22Rv1 (cell line): ENCODE data around the gene UBR2.
"Not testable (repeated sequence)": the region's sequence is repeated elsewhere in the genome, so short reads cannot be mapped to it uniquely, and the experiment has no call there.

Experiments
- ZFX ChIP-seq: fragments of 450-650 bp; IDR thresholded peaks from 2 replicates; pipeline ENCODE4 v1.6.1; 2017; ENCODE audit warnings: antibody characterized with exemption, borderline replicate concordance
- TF ChIP-seq, protein P1 (sequence below): fragments of 450-650 bp; IDR thresholded peaks from 2 replicates; pipeline ENCODE4 v1.5.1; 2017; ENCODE audit warnings: mild to moderate bottlenecking

- TF ChIP-seq, protein P1, sequence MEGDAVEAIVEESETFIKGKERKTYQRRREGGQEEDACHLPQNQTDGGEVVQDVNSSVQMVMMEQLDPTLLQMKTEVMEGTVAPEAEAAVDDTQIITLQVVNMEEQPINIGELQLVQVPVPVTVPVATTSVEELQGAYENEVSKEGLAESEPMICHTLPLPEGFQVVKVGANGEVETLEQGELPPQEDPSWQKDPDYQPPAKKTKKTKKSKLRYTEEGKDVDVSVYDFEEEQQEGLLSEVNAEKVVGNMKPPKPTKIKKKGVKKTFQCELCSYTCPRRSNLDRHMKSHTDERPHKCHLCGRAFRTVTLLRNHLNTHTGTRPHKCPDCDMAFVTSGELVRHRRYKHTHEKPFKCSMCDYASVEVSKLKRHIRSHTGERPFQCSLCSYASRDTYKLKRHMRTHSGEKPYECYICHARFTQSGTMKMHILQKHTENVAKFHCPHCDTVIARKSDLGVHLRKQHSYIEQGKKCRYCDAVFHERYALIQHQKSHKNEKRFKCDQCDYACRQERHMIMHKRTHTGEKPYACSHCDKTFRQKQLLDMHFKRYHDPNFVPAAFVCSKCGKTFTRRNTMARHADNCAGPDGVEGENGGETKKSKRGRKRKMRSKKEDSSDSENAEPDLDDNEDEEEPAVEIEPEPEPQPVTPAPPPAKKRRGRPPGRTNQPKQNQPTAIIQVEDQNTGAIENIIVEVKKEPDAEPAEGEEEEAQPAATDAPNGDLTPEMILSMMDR, result not testable (repeated sequence)
- TF ChIP-seq ZFX, result not testable (repeated sequence)
These were observed 4.6 kb upstream of the UBR2 start for GRCh38 chr6:42559276-42559675.
